NB4 (cell line): ENCODE data around the gene SLC30A2.

Source experiments
- DNase-seq: peaks from one replicate; pipeline ENCODE4 v3.0.0; 2010; ENCODE audit warnings: low read depth
- H3K4me3 ChIP-seq: one replicate; pipeline ENCODE4 v1.5.1; 2011; ENCODE audit warnings: mild to moderate bottlenecking, low read depth, low read length, moderate library complexity
- MAX ChIP-seq: IDR thresholded peaks from 2 replicates; pipeline ENCODE4 v1.6.1; 2011; ENCODE audit warnings: low read depth, low read length
- MYC ChIP-seq: IDR thresholded peaks from 2 replicates; pipeline ENCODE4 v1.6.1; 2011; ENCODE audit warnings: low read depth, low read length
- POLR2A ChIP-seq: IDR thresholded peaks from 2 replicates; pipeline ENCODE4 v1.6.1; 2011; ENCODE audit warnings: mild to moderate bottlenecking; ENCODE audit not compliant: insufficient read length; ENCODE audit errors: extremely low read depth
- TF ChIP-seq, protein P1 (sequence below): IDR thresholded peaks from one replicate; pipeline ENCODE4 v1.5.1; 2012; ENCODE audit warnings: low read depth, low read length

Gene SLC30A2

GRCh38 chr1:25996966-25997827 lies 48.7 kb downstream of the SLC30A2 start:
- H3K4me3 ChIP-seq, result peak overlapping the region; percentile 77
- peak; percentile 98 for DNase-seq
- TF ChIP-seq POLR2A (peak; percentile 53), MYC (peak; percentile 80), MAX (peak; percentile 71; the same call in 1 of the 2 replicates)
- TF ChIP-seq, protein P1, sequence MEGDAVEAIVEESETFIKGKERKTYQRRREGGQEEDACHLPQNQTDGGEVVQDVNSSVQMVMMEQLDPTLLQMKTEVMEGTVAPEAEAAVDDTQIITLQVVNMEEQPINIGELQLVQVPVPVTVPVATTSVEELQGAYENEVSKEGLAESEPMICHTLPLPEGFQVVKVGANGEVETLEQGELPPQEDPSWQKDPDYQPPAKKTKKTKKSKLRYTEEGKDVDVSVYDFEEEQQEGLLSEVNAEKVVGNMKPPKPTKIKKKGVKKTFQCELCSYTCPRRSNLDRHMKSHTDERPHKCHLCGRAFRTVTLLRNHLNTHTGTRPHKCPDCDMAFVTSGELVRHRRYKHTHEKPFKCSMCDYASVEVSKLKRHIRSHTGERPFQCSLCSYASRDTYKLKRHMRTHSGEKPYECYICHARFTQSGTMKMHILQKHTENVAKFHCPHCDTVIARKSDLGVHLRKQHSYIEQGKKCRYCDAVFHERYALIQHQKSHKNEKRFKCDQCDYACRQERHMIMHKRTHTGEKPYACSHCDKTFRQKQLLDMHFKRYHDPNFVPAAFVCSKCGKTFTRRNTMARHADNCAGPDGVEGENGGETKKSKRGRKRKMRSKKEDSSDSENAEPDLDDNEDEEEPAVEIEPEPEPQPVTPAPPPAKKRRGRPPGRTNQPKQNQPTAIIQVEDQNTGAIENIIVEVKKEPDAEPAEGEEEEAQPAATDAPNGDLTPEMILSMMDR, result no peak

DNA sequence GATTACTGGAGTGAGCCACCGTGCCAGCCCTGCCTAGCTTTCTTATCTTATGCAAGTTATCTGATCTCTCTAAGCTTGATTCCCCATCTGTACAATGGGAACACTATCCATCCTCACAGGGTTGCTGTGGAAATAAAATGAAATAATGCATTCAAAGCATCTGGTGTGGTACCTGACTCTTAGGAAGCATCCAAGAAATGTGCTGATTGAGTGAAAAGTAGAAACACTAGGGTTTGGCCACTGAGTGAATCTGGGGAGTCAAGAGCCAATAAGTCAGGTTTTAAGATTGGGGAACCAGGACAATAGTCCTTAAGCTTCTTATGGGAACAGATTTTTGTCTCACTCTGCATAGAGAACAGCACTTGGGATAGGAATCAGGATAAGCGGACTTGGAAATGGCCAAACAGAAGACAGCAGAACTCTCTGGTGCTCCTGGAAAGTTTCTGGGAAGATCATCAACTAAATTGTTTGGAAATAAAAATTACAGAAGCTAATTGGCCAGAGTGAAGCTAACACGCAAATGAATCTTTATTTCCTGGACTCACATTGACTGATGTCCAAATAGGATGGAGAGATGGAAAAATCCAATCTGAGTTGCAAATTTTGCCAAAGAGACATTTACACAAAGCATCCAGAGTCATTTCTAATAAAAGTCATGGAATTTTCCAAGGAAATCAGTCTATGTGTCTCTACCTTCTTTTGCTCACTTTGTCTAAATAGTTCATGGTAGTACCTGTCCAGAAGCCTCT lies 51.3 kb downstream of the SLC30A2 start:
- TF ChIP-seq, protein P1, result no peak
- no peak for TF ChIP-seq POLR2A
- TF ChIP-seq MAX, result no peak
- no peak for TF ChIP-seq MYC
- no peak for DNase-seq
- H3K4me3 ChIP-seq, result no peak overlapping the region

DNA sequence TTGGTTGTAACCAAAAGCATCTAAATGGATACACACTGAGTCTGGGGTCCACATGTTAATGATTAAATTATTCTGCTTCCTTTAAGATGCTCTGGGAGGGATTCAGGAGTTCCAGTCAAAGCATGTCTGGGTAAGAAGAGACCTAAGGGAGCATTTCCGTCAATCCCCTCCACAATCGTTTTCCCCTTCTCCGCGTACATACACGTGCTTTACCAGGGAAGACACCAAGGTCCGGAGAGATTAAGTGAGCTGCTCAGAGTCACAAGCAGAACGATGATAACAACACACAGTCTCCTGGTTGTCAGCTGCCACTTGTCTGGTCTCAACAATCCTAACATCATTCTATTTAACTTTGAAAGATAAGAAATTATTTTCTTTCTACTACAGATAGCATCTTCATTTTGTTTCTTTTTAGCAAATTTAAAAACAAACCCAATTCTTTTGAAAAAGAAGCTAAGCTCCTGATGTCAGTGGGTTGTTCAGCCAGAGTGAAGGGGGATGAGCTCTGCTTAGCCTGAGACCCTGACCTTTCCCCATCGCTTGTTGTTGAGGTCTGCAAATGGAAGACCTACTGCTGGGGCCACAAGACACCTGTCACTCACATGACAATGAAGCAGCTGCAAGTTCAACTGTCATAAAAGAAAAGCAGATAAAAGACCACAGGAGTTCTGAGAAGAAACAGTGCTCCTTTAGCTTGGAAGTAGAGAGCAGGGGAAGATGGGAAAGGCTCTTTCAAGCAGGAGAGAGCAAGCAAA lies 52.5 kb downstream of the SLC30A2 start:
- no peak for TF ChIP-seq POLR2A
- TF ChIP-seq, protein P1, result no peak
- TF ChIP-seq MAX, result no peak
- TF ChIP-seq MYC, result no peak
- no peak for DNase-seq
- H3K4me3 ChIP-seq, result no peak overlapping the region

DNA sequence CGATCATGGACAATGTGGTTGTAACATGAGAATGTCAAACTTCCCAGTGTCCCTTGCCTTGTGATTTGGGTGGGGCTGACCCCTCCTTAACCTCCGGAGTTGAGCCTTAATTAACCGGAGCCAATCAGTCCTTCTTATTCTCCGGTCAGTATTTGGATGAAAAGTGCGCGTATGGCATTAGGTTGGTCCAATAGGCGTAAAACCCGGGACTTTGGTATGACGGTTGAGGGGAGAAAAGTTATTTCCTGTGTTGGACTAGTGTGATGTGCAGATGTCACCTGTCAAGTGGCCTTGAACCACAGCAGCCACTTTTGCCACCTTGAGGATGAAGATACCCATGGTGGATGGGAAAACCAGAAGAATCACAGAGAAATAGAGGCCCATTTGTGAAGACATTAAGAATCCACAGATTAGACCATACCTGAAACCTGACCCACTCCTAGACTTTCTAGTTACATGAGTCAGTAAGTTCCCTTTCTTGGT lies 53.2 kb downstream of the SLC30A2 start:
- no peak for TF ChIP-seq POLR2A

DNA sequence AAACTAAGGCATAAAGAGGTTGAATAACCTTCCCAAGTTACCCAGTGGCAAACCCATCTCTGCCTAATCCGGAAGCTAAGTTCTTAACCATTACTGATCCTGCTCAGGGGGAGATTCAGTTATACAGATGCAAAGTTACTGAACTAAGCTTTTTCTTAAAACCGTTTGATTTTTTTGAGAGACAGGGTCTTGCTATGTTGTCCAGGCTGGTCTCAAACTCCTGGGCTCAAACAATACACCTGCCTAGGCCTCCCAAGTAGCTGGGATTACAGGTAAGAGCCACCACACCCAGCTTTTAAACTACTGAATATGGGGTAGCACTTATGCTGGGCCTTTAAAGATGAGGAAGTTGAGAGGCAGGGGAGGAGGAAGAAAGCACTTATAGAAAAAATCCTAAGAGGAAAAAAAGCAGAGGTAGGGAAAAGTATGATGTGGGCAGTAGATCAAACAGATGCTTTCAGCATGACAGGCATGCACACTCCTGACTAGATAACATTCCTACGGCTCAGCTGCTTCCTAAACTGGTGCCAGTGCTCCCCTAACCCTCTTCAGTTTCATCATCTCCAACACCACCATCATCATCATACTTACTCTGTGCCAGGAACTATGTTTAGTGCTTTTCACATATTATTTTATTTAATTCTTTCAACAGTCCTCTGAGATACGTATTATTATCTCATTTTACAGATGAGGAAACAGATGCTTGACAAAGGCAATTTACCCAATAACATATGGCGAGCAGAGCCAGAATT lies 53.8 kb downstream of the SLC30A2 start:
- TF ChIP-seq MYC (no peak), MAX (no peak), POLR2A (no peak)
- TF ChIP-seq, protein P1, result no peak
- no peak for DNase-seq
- H3K4me3 ChIP-seq, result no peak overlapping the region

More for the DNA sequence above, 53.2 kb downstream of the SLC30A2 start:
- no peak overlapping the region for H3K4me3 ChIP-seq
- no peak for DNase-seq
